ENCODE data around the gene AUP1. TPM values are rescaled to one million over a fixed set of nuclear protein-coding genes. Genes with fewer than 3 reads are reported as not detected.

Gene AUP1
- total and polyA plus RNA-seq, 9 of the 15 experiments (the other 6 are each of a cell fraction or from before 2014, with no cell fraction given) = 70.7 to 245 (median 165) TPM

DNA sequence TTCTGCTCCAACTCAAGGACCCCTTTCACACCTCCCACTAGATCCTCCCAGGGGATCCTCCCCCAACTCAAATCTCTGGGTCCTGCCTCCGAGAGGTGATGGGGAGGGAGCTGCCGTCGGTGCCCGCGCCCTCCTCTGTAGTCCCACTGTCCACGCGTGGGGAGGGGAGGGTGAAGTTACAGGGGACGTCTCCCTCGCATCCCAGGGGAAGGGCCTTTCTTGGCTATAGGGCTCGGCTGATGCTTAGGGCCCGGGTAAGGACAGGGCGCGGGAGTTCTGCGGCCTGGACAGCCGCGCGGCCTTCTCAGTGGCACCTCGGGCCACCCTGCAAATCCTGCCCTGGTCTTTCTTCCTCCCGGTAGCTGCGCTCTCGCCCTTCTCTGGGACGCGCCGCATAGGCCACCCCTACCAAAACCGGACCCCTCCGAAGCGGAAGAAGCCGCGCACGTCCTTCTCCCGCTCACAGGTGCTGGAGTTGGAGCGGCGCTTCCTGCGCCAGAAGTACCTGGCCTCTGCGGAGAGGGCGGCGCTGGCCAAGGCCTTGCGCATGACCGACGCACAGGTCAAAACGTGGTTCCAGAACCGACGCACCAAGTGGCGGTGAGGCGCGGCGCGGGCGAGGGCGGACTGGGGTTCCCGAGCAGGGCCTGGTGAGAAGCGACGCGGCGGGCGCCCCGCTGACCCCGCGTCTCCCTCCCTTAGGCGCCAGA is 14.1 kb downstream of the AUP1 start:
- WGBS (ENCODE audit: insufficient coverage, low coverage, missing lambda C conversion rate) = 94% methylated on average over 25 of the region's 60 CpGs
- TF ChIP-seq SNRNP70 (optimal IDR thresholded peaks at IDR 0.05; ENCODE audit: low read depth, low read length) (no peak), PCBP1 (IDR thresholded peaks at IDR 0.05; ENCODE audit: low read depth, low read length, poor library complexity, severe bottlenecking) (peak; percentile 9), RBFOX2 (IDR thresholded peaks at IDR 0.05; ENCODE audit: low read depth, low read length) (no peak), ZFPM2 (CRISPR knock-in tag; IDR thresholded peaks at IDR 0.05) (no peak), ZKSCAN3 (CRISPR knock-in tag; IDR thresholded peaks at IDR 0.05) (no peak), MIER1 (IDR thresholded peaks at IDR 0.05; ENCODE audit: low read depth) (no peak), HDAC2 (IDR thresholded peaks at IDR 0.05) (no peak)
- TF ChIP-seq, protein P1, sequence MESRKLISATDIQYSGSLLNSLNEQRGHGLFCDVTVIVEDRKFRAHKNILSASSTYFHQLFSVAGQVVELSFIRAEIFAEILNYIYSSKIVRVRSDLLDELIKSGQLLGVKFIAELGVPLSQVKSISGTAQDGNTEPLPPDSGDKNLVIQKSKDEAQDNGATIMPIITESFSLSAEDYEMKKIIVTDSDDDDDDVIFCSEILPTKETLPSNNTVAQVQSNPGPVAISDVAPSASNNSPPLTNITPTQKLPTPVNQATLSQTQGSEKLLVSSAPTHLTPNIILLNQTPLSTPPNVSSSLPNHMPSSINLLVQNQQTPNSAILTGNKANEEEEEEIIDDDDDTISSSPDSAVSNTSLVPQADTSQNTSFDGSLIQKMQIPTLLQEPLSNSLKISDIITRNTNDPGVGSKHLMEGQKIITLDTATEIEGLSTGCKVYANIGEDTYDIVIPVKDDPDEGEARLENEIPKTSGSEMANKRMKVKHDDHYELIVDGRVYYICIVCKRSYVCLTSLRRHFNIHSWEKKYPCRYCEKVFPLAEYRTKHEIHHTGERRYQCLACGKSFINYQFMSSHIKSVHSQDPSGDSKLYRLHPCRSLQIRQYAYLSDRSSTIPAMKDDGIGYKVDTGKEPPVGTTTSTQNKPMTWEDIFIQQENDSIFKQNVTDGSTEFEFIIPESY (CRISPR knock-in tag; IDR thresholded peaks at IDR 0.05) = peak; percentile 22; the same call in 1 of the 2 replicates
- TF ChIP-seq, protein P2, sequence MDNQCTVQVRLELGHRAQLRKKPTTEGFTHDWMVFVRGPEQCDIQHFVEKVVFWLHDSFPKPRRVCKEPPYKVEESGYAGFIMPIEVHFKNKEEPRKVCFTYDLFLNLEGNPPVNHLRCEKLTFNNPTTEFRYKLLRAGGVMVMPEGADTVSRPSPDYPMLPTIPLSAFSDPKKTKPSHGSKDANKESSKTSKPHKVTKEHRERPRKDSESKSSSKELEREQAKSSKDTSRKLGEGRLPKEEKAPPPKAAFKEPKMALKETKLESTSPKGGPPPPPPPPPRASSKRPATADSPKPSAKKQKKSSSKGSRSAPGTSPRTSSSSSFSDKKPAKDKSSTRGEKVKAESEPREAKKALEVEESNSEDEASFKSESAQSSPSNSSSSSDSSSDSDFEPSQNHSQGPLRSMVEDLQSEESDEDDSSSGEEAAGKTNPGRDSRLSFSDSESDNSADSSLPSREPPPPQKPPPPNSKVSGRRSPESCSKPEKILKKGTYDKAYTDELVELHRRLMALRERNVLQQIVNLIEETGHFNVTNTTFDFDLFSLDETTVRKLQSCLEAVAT (IDR thresholded peaks at IDR 0.05) = no peak
- DNase-seq (ENCODE audit: extremely low read depth in 1 of 4, low spot score in 3 of 4) = no peak
- ATAC-seq = no peak
- H2AFZ ChIP-seq (ENCODE audit: low read depth, low read length) = no peak overlapping the region
- no peak overlapping the region for H3K9ac ChIP-seq (ENCODE audit: insufficient read depth in 1 of 2, low read depth in 2 of 2, low read length in 2 of 2)
- no peaks in the 10 kb centered on the region for H3K79me2 ChIP-seq (ENCODE audit: control insufficient read depth, insufficient read depth, low read length)
- no peaks in the 10 kb centered on the region for H3K9me3 ChIP-seq (replicated peaks; ENCODE audit: control insufficient read depth, insufficient read depth, low read depth, low read length)
- peaks cover 0 to 19% of the 10 kb centered on the region in 2 experiments; a peak in 3 of 5 replicates for H3K4me1 ChIP-seq (replicated peaks in 1 of 2; ENCODE audit: control insufficient read depth in 2 of 2, insufficient read depth in 2 of 2, low read length in 2 of 2)
- FAIRE-seq = no peak
- no peak overlapping the region for H3K4me2 ChIP-seq (ENCODE audit: insufficient read depth, low read length)
- in situ Hi-C loops (cut with MboI) = no loop called here
- no peaks in the 10 kb centered on the region for H3K27me3 ChIP-seq (ENCODE audit: control insufficient read depth in 2 of 2, insufficient read depth in 2 of 2, low read length in 2 of 2)
- no peak overlapping the region for H3K4me3 ChIP-seq
- no peaks in the 10 kb centered on the region for H3K9me1 ChIP-seq (ENCODE audit: control insufficient read depth, insufficient read depth, low read length)
- no peaks in the 10 kb centered on the region for H4K20me1 ChIP-seq (replicated peaks; ENCODE audit: control insufficient read depth, insufficient read depth, low read length)
- ChIA-PET CTCF (ENCODE audit: low intra/inter-chr PET ratio) (no interaction called here), POLR2A (interaction anchor here (0.5 kb wide), 1 partner anchor 49 kb away, joined by 3 read pairs; no protein-coding TSS in a partner anchor)
- intact Hi-C loops (cut with micrococcal nuclease) = no loop called here
- H3K36me3 ChIP-seq (ENCODE audit: control insufficient read depth, insufficient read depth, low read length) = no peaks in the 10 kb centered on the region
- H3K27ac ChIP-seq (ENCODE audit: extremely low read depth, low read depth, low read length) = no peak overlapping the region
- no TSS peak for BruUV-seq (replicated peaks)

Measured in K562 (cell line).